GM12878 (cell line): ENCODE measurements around the gene LTBP4. TPM values are rescaled to one million over a fixed set of nuclear protein-coding genes. Genes with fewer than 3 reads are reported as not detected.

Experiments
- ATAC-seq: fragments of 200-7000 bp; cut with Tn5 transposase; 3 replicates; pipeline ENCODE4 v1.9.1; 2020; ENCODE audit warnings: mild to moderate bottlenecking, moderate library complexity
- BruUV-seq: library from RNA; stranded (reverse); fragments of 400-500 nt; replicated peaks from 2 replicates; lab custom pipeline; 2021; lab: Mats Ljungman, UMichigan
- CTCF ChIA-PET: fragments of 300-600 bp; sonication (Branson Sonifier 250); formaldehyde crosslinking; extraction: SDS; loops from one replicate; lab custom pipeline; 2021; ENCODE audit warnings: inconsistent platforms; lab: Yijun Ruan, JAX
- POLR2A ChIA-PET: fragments of 350-600 bp; formaldehyde crosslinking; extraction: SDS; loops from one replicate; lab custom pipeline; 2021; ENCODE audit warnings: inconsistent platforms; lab: Charles Lee
- RAD21 ChIA-PET: fragments of 300-600 bp; sonication (Branson Sonifier 250); formaldehyde crosslinking; loops from one replicate; lab custom pipeline; 2023; ENCODE audit warnings: antibody characterized with exemption; ENCODE audit not compliant: unreplicated experiment; lab: Charles Lee
- SMC1A ChIA-PET: fragments of 300-600 bp; sonication (Branson Sonifier 250); formaldehyde crosslinking; loops from one replicate; lab custom pipeline; 2023; ENCODE audit not compliant: unreplicated experiment, uncharacterized antibody; lab: Charles Lee
- DNase-seq: peaks from one replicate; pipeline ENCODE4 v3.0.0-alpha.2; 2011; ENCODE audit warnings: low read depth, low spot score
- FAIRE-seq: peaks from 3 replicates; lab custom pipeline; 2011; peaks lifted over from hg19 to GRCh38; lab: Jason Lieb, UNC
- H2AFZ ChIP-seq: 2 replicates; pipeline ENCODE4 v1.6.0; 2011; ENCODE audit warnings: low read depth, low read length, control low read depth; ENCODE audit not compliant: control insufficient read depth
- H3K27ac ChIP-seq: 2 replicates; pipeline ENCODE4 v1.5.1; 2011; ENCODE audit warnings: control low read depth; ENCODE audit not compliant: control insufficient read depth, insufficient read depth
- H3K27me3 ChIP-seq, 2 experiments: replicated peaks in 1 of 2; 2 replicates each; pipeline versions ENCODE4 v1.6.0 to v1.6.1; 2011; ENCODE audit warnings: low read length in 1 of 2; ENCODE audit not compliant: control insufficient read depth in 2 of 2, insufficient read depth in 2 of 2
- H3K36me3 ChIP-seq, 2 experiments: 2 replicates each; pipeline ENCODE4 v1.5.1; 2011; ENCODE audit warnings: low read length in 1 of 2; ENCODE audit not compliant: control insufficient read depth in 2 of 2, insufficient read depth in 2 of 2
- H3K4me1 ChIP-seq: 2 replicates; pipeline ENCODE4 v1.6.1; 2011; ENCODE audit warnings: mild to moderate bottlenecking, low read length, moderate library complexity, mixed read lengths; ENCODE audit not compliant: control insufficient read depth, insufficient read depth
- H3K4me2 ChIP-seq: 2 replicates; pipeline ENCODE4 v1.6.0; 2011; ENCODE audit warnings: control low read depth; ENCODE audit not compliant: control insufficient read depth, insufficient read depth
- H3K4me3 ChIP-seq: fragments of 200-600 bp; sonication (generic); 2 replicates; pipeline ENCODE4 v1.5.1; 2016
- H3K79me2 ChIP-seq: 2 replicates; pipeline ENCODE4 v1.6.0; 2011; ENCODE audit warnings: low read length; ENCODE audit not compliant: control insufficient read depth, insufficient read depth
- H3K9ac ChIP-seq: 2 replicates; pipeline ENCODE4 v1.8.0; 2011; ENCODE audit warnings: low read length, control low read depth, mixed read lengths; ENCODE audit not compliant: control insufficient read depth, insufficient read depth
- H3K9me3 ChIP-seq: replicated peaks from 3 replicates; pipeline ENCODE4 v1.5.1; 2011; ENCODE audit warnings: mild to moderate bottlenecking, low read length; ENCODE audit not compliant: control insufficient read depth, insufficient read depth
- H4K20me1 ChIP-seq: 2 replicates; pipeline ENCODE4 v1.6.0; 2011; ENCODE audit not compliant: control insufficient read depth, insufficient read depth
- BMI1 ChIP-seq: fragments of 450-650 bp; IDR thresholded peaks from 2 replicates; pipeline ENCODE4 v1.6.1; 2016; ENCODE audit warnings: mild to moderate bottlenecking, moderate library complexity, borderline replicate concordance
- GABPA ChIP-seq: IDR thresholded peaks from 2 replicates; pipeline ENCODE4 v1.6.1; 2014; ENCODE audit warnings: antibody characterized with exemption, low read depth, mild to moderate bottlenecking, inconsistent platforms
- HDGF ChIP-seq: fragments of 450-650 bp; IDR thresholded peaks from 2 replicates; pipeline ENCODE4 v1.6.1; 2016; ENCODE audit warnings: antibody characterized with exemption
- JUNB ChIP-seq: IDR thresholded peaks from 2 replicates; pipeline ENCODE4 v1.6.1; 2016; ENCODE audit warnings: antibody characterized with exemption, mild to moderate bottlenecking
- KAT2A ChIP-seq: conservative IDR thresholded peaks from 2 replicates; pipeline ENCODE4 v1.6.1; 2011; ENCODE audit warnings: low read depth, low read length; ENCODE audit not compliant: control insufficient read depth
- NFYA ChIP-seq: IDR thresholded peaks from 2 replicates; pipeline ENCODE4 v1.6.1; 2011; ENCODE audit warnings: low read depth, mild to moderate bottlenecking, low read length, improper control_type of control experiment, borderline replicate concordance
- NR2C1 ChIP-seq: fragments of 450-650 bp; IDR thresholded peaks from 2 replicates; pipeline ENCODE4 v1.6.1; 2017; ENCODE audit warnings: antibody characterized with exemption, mild to moderate bottlenecking, moderate library complexity
- PAX5 ChIP-seq: IDR thresholded peaks from 2 replicates; pipeline ENCODE4 v1.6.1; 2011; ENCODE audit warnings: low read depth, low read length, borderline replicate concordance
- POLR2AphosphoS5 ChIP-seq: IDR thresholded peaks from 2 replicates; pipeline ENCODE4 v1.6.1; 2011; ENCODE audit warnings: mild to moderate bottlenecking, low read length, inconsistent platforms
- POU2F2 ChIP-seq: IDR thresholded peaks from 3 replicates; pipeline ENCODE4 v1.6.1; 2011; ENCODE audit warnings: low read depth, mild to moderate bottlenecking, low read length, borderline replicate concordance
- RB1 ChIP-seq: fragments of 450-650 bp; formaldehyde crosslinking; IDR thresholded peaks from 2 replicates; pipeline ENCODE4 v1.6.1; 2017; ENCODE audit warnings: mild to moderate bottlenecking, borderline replicate concordance
- SPI1 ChIP-seq: IDR thresholded peaks from 2 replicates; pipeline ENCODE4 v1.6.1; 2011; ENCODE audit warnings: low read depth, mild to moderate bottlenecking, low read length, moderate library complexity, borderline replicate concordance; ENCODE audit not compliant: insufficient read depth
- SUPT20H ChIP-seq: IDR thresholded peaks from 2 replicates; pipeline ENCODE4 v1.6.1; 2011; ENCODE audit warnings: low read depth, mild to moderate bottlenecking, low read length, moderate library complexity, borderline replicate concordance; ENCODE audit not compliant: control insufficient read depth
- TAF1 ChIP-seq: IDR thresholded peaks from 2 replicates; pipeline ENCODE4 v1.6.1; 2011; ENCODE audit warnings: mild to moderate bottlenecking, low read depth, low read length, borderline replicate concordance
- TCF3 ChIP-seq: IDR thresholded peaks from 2 replicates; pipeline ENCODE4 v1.6.1; 2012; ENCODE audit warnings: low read depth, mild to moderate bottlenecking, low read length, borderline replicate concordance; ENCODE audit not compliant: insufficient read depth
- WGBS: methylation state at CpG from one replicate; pipeline ENCODE4 v1.1.6; 2016; ENCODE audit warnings: low lambda C conversion rate; ENCODE audit not compliant: insufficient replicate concordance, insufficient coverage; ENCODE audit errors: missing lambda C conversion rate; 5-methylcytosine and 5-hydroxymethylcytosine counted together
- in situ Hi-C: fragments of 300-500 bp; cut with MboI; formaldehyde crosslinking; loops from 9 replicates; pipeline ENCODE4 v1.14.3; 2018; ENCODE audit warnings: mixed read lengths
- intact Hi-C: fragments of 100-400 bp; cut with micrococcal nuclease; formaldehyde crosslinking; loops from one replicate; pipeline ENCODE4 v1.14.2; 2022; ENCODE audit not compliant: unreplicated experiment
- polyA plus RNA-seq, 11 experiments: library from polyadenylated mRNA; depleted of rRNA in 4 of 11; unstranded in 6 of 11; stranded (reverse) in 5 of 11; fragments of >200 nt; fragmentation: Nextera tagmentation in 4 of 11; fragmentation: Illumina TruSeq in 1 of 11; extraction: Ambion mirVana in 4 of 11; extraction: Trizol in 1 of 11; gene quantifications; 1 replicate in 1 of 11; 2 replicates in 10 of 11; pipeline versions ENCODE4 v1.2.1 to v1.2.3, GENCODE V29; 2011 to 2016; ENCODE audit warnings: inconsistent platforms in 2 of 11, missing spikeins in 2 of 11, low read depth in 1 of 11
- total RNA-seq, 4 experiments: library from RNA; depleted of rRNA in 3 of 4; stranded (reverse); fragments of >200 nt in 3 of 4; fragmentation: Illumina TruSeq in 1 of 4; extraction: Trizol in 1 of 4; gene quantifications; 2 replicates each; pipeline versions ENCODE4 v1.2.1 to v1.2.3, GENCODE V29; 2013 to 2021
- TF ChIP-seq, protein P1 (sequence below): IDR thresholded peaks from 2 replicates; pipeline ENCODE4 v1.6.1; 2012; ENCODE audit warnings: low read depth, low read length, improper control_type of control experiment

LTBP4 gene
- total and polyA plus RNA-seq, 10 of the 15 experiments (the other 5 are each of a cell fraction or from before 2014, with no cell fraction given), result 0.09 to 34.6 (median 8.5) TPM; not detected in 1

DNA sequence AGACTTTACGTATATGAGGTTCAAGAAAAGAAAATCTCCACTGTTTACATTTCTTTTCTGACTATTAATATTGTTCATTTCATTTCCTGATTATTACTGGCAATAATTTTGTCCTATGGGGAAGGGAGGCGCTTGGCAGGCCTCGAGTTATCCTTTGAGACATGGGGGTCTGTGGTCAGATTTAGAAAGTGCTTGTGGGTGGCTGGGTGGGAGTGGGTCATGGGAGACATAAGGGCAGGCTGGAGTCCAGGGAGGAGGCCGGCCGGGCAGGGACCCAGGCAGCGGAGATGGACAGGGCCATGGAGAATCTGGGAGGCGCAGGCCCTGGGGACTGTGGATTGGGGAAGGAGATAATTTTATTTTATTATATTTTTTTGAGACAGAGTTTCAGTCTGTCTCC is 40.1 kb downstream of the LTBP4 start:
- no peak overlapping the region for H2AFZ ChIP-seq
- CTCF ChIA-PET, result no interaction called here
- intact Hi-C loops, result no loop called here
- in situ Hi-C loops, result no loop called here
- H3K27me3 ChIP-seq, result no peaks in the 10 kb centered on the region
- ATAC-seq, result no peak
- H3K79me2 ChIP-seq, result no peaks in the 10 kb centered on the region
- H3K4me1 ChIP-seq, result peaks cover 5% of the 10 kb centered on the region; the same call in 1 of the 2 replicates
- no peak overlapping the region for H3K4me3 ChIP-seq
- no peak for FAIRE-seq
- no peak for DNase-seq
- RAD21 ChIA-PET, result no interaction called here
- no peak overlapping the region for H3K9ac ChIP-seq
- no peaks in the 10 kb centered on the region for H3K9me3 ChIP-seq
- SMC1A ChIA-PET, result no interaction called here
- H3K36me3 ChIP-seq, result no peaks in the 10 kb centered on the region
- POLR2A ChIA-PET, result no interaction called here
- no peak overlapping the region for H3K4me2 ChIP-seq
- no peak overlapping the region for H3K27ac ChIP-seq
- TF ChIP-seq RB1 (no peak), JUNB (no peak), TCF3 (no peak), BMI1 (no peak), NR2C1 (no peak), KAT2A (no peak), POU2F2 (no peak), SPI1 (no peak), SUPT20H (no peak), NFYA (no peak), TAF1 (no peak), GABPA (no peak), PAX5 (no peak), HDGF (no peak), POLR2AphosphoS5 (no peak)
- TF ChIP-seq, protein P1, sequence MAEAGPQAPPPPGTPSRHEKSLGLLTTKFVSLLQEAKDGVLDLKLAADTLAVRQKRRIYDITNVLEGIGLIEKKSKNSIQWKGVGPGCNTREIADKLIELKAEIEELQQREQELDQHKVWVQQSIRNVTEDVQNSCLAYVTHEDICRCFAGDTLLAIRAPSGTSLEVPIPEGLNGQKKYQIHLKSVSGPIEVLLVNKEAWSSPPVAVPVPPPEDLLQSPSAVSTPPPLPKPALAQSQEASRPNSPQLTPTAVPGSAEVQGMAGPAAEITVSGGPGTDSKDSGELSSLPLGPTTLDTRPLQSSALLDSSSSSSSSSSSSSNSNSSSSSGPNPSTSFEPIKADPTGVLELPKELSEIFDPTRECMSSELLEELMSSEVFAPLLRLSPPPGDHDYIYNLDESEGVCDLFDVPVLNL, result no peak
- H4K20me1 ChIP-seq, result no peaks in the 10 kb centered on the region
- BruUV-seq, result no TSS peak
- 90% methylated on average over 7 of the region's 7 CpGs for WGBS
